ENCODE measurements around the gene INTS4.

GRCh38 chr11:77882396-77882795 lies 112.1 kb downstream of the INTS4 start:
- TF ChIP-seq ZFP30 (CRISPR knock-in tag; IDR thresholded peaks at IDR 0.05) = no peak
- TF ChIP-seq, protein P1, sequence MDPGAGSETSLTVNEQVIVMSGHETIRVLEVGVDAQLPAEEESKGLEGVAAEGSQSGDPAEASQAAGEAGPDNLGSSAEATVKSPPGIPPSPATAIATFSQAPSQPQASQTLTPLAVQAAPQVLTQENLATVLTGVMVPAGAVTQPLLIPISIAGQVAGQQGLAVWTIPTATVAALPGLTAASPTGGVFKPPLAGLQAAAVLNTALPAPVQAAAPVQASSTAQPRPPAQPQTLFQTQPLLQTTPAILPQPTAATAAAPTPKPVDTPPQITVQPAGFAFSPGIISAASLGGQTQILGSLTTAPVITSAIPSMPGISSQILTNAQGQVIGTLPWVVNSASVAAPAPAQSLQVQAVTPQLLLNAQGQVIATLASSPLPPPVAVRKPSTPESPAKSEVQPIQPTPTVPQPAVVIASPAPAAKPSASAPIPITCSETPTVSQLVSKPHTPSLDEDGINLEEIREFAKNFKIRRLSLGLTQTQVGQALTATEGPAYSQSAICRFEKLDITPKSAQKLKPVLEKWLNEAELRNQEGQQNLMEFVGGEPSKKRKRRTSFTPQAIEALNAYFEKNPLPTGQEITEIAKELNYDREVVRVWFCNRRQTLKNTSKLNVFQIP (CRISPR knock-in tag; IDR thresholded peaks at IDR 0.05; ENCODE audit: borderline replicate concordance, low read depth) = no peak
- no peak for TF ChIP-seq BACH2 (CRISPR knock-in tag; IDR thresholded peaks at IDR 0.05; ENCODE audit: borderline replicate concordance)
- TF ChIP-seq GLIS3 (CRISPR knock-in tag; IDR thresholded peaks at IDR 0.05) = no peak
- TF ChIP-seq ARNTL (CRISPR knock-in tag; IDR thresholded peaks at IDR 0.05; ENCODE audit: borderline replicate concordance, low read depth) = no peak
- TF ChIP-seq ESRRG (CRISPR knock-in tag; IDR thresholded peaks at IDR 0.05) = no peak
